B cell (primary cell): ENCODE measurements around the gene DEFB124. TPM values are rescaled to one million over a fixed set of nuclear protein-coding genes. Genes with fewer than 3 reads are reported as not detected.

ENCODE experiments used
- ATAC-seq: fragments of 200-7000 bp; cut with Tn5 transposase; one replicate; pipeline ENCODE4 v1.10.0; 2021; ENCODE audit warnings: low read depth, mild to moderate bottlenecking, moderate number of reproducible peaks, moderate library complexity
- CTCF ChIA-PET: fragments of 350-600 bp; sonication (Branson Sonifier 250); formaldehyde crosslinking; loops from one replicate; lab custom pipeline; 2021; ENCODE audit warnings: antibody characterized with exemption, inconsistent platforms; lab: Charles Lee
- POLR2A ChIA-PET: fragments of 350-600 bp; sonication (Branson Sonifier 250); formaldehyde crosslinking; loops from one replicate; lab custom pipeline; 2021; ENCODE audit warnings: antibody characterized with exemption; lab: Charles Lee
- DNase-seq: peaks from one replicate; pipeline ENCODE4 v3.0.0; 2013
- H2AFZ ChIP-seq: 2 replicates; pipeline ENCODE4 v1.6.1; 2012; ENCODE audit warnings: mild to moderate bottlenecking, low read depth, low read length; ENCODE audit not compliant: insufficient read depth, poor library complexity, severe bottlenecking
- H3K27ac ChIP-seq, 2 donors: 1 replicate in 1 of 2; 2 replicates in 1 of 2; pipeline ENCODE4 v1.5.1; 2012 to 2013; ENCODE audit warnings: low read length in 2 of 2, mild to moderate bottlenecking in 2 of 2, moderate library complexity in 1 of 2
- H3K27me3 ChIP-seq, 4 experiments: fragments of 200-600 bp in 1 of 4; sonication (generic) in 1 of 4; replicated peaks in 1 of 4; 1 replicate in 2 of 4; 2 replicates in 2 of 4; pipeline versions ENCODE4 v1.6.1 to v1.7.0; 2013 to 2016; ENCODE audit warnings: low read length in 3 of 4, mild to moderate bottlenecking in 2 of 4, mixed read lengths in 1 of 4, moderate library complexity in 1 of 4; ENCODE audit not compliant: insufficient read depth in 4 of 4, control insufficient read depth in 3 of 4; ENCODE audit errors: control extremely low read depth in 1 of 4
- H3K36me3 ChIP-seq, 2 experiments: replicated peaks in 1 of 2; 1 replicate in 1 of 2; 2 replicates in 1 of 2; pipeline versions ENCODE4 v1.6.1 to v1.7.1; 2013; ENCODE audit warnings: low read length in 1 of 2; ENCODE audit not compliant: insufficient read depth in 2 of 2, control insufficient read depth in 1 of 2; ENCODE audit errors: control extremely low read depth in 1 of 2, extremely low read depth in 1 of 2
- H3K4me1 ChIP-seq, 2 donors: fragments of 200-600 bp in 1 of 2; sonication (generic) in 1 of 2; 1 replicate in 1 of 2; 2 replicates in 1 of 2; pipeline versions ENCODE4 v1.5.1 to v1.6.1; 2013 to 2017; ENCODE audit warnings: low read length in 2 of 2; ENCODE audit not compliant: control insufficient read depth in 2 of 2, insufficient read depth in 2 of 2
- H3K4me2 ChIP-seq: replicated peaks from 2 replicates; pipeline ENCODE3; 2012; ENCODE audit warnings: mild to moderate bottlenecking, low read depth, low read length; ENCODE audit not compliant: poor library complexity, severe bottlenecking
- H3K4me3 ChIP-seq, 5 experiments: fragments of 200-600 bp in 1 of 5; sonication (generic) in 1 of 5; 1 replicate in 3 of 5; 2 replicates in 2 of 5; pipeline versions ENCODE4 v1.5.1 to v1.7.0; 2011 to 2016; ENCODE audit warnings: low read length in 4 of 5, mild to moderate bottlenecking in 4 of 5, low read depth in 2 of 5, control low read depth in 1 of 5, moderate library complexity in 1 of 5; ENCODE audit not compliant: insufficient read depth in 1 of 5; ENCODE audit errors: control extremely low read depth in 1 of 5, extremely low read depth in 1 of 5
- H3K79me2 ChIP-seq: fragments of 200-600 bp; sonication (generic); one replicate; pipeline ENCODE4 v1.6.0; 2016; ENCODE audit warnings: low read length; ENCODE audit not compliant: control insufficient read depth, insufficient read depth
- H3K9ac ChIP-seq: fragments of 200-600 bp; sonication (generic); 2 replicates; pipeline ENCODE4 v1.6.1; 2017; ENCODE audit warnings: mild to moderate bottlenecking, low read length, moderate library complexity
- H3K9me3 ChIP-seq, 3 donors: one replicate each; pipeline versions ENCODE4 v1.6.1 to v1.7.1; 2013; ENCODE audit warnings: low read length in 2 of 3; ENCODE audit not compliant: control insufficient read depth in 2 of 3, insufficient read depth in 1 of 3; ENCODE audit errors: control extremely low read depth in 1 of 3
- H4K20me1 ChIP-seq: 2 replicates; pipeline ENCODE4 v1.6.0; 2012; ENCODE audit warnings: mild to moderate bottlenecking, low read length; ENCODE audit not compliant: insufficient read depth, control insufficient read depth, poor library complexity, severe bottlenecking
- H3K27ac Mint-ChIP-seq: one replicate; pipeline ENCODE4 v1.8.0; 2021; ENCODE audit warnings: mixed read lengths
- H3K27me3 Mint-ChIP-seq: one replicate; pipeline ENCODE4 v1.8.0; 2021; ENCODE audit warnings: mixed read lengths
- H3K4me1 Mint-ChIP-seq: one replicate; pipeline ENCODE4 v1.8.0; 2021; ENCODE audit warnings: mixed read lengths
- H3K4me3 Mint-ChIP-seq: one replicate; pipeline ENCODE4 v1.8.0; 2021; ENCODE audit warnings: mixed read lengths
- H3K9me3 Mint-ChIP-seq: one replicate; pipeline ENCODE4 v1.8.0; 2022; ENCODE audit warnings: mixed read lengths; ENCODE audit not compliant: insufficient read depth
- EZH2 ChIP-seq: IDR thresholded peaks from 2 replicates; pipeline ENCODE4 v1.6.1; 2012; ENCODE audit warnings: borderline replicate concordance, low read depth, mild to moderate bottlenecking, moderate library complexity, low read length; ENCODE audit not compliant: insufficient read depth, poor library complexity, severe bottlenecking
- WGBS: methylation state at CpG from one replicate; pipeline ENCODE4 v1.1.5; 2013; ENCODE audit warnings: missing lambda C conversion rate; ENCODE audit not compliant: insufficient coverage; 5-methylcytosine and 5-hydroxymethylcytosine counted together
- intact Hi-C: fragments of 100-400 bp; cut with micrococcal nuclease; formaldehyde crosslinking; loops from one replicate; pipeline ENCODE4 v1.10.0; 2022
- polyA plus RNA-seq: library from polyadenylated mRNA; depleted of rRNA; stranded (reverse); fragments of >200 nt; gene quantifications from 2 replicates; pipeline ENCODE4 v1.2.3, GENCODE V29; 2012
- total RNA-seq, 2 donors: library from RNA; stranded (reverse); fragments of 120-200 nt in 1 of 2; gene quantifications; 1 replicate in 1 of 2; 2 replicates in 1 of 2; pipeline versions ENCODE4 v1.2.3 to v1.2.4, GENCODE V29; 2013 to 2022
- TF ChIP-seq, protein P1 (sequence below): fragments of 200-600 bp; IDR thresholded peaks from one replicate; pipeline ENCODE4 v1.8.0; 2022; ENCODE audit warnings: antibody characterized with exemption, mild to moderate bottlenecking

Gene DEFB124
- total and polyA plus RNA-seq, 2 donors (not counting 1 experiment from before 2014, with no cell fraction given), result not detected

DNA sequence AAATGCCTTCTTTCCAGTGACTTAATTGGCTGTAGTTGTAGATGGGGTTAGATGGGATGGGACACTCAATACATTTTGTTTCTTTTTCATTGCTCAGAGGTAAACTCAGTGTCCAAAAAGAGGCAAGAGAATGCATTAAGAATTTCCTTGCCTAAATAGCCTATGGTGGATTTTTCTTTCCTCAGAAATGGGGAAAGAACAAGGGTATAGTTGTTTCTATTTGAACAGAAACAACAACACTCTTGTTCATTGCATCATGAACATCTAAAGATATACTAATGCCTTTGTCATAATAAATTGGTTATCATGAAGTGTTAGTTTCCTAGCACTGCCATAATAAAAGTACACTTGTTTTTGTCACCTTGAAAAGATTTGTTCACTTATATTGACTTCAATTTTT lies 49.1 kb downstream of the DEFB124 start:
- H3K27me3 Mint-ChIP-seq, result peaks cover 6% of the 10 kb centered on the region

DNA sequence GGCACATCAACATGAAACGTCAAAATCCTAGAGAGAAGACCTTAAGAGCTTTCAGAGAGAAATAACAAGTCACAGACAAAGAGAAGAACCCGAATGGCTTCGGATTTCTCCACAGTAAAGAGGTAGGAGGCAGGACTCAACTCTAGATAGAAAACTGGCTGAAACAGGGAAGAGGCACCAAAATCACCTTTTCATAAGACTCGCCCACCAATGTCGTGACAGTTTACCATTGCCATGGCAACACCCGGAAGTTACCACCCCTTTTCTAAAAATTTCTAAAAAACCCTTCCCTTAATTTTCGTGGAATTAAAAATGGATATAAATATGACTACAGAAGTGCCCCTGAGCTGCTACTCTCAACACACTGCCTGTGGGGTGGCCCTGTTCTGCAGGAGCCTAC lies 56.6 kb downstream of the DEFB124 start:
- no peaks in the 10 kb centered on the region for H3K9me3 ChIP-seq
- peaks cover 0 to 3% (median 0%) of the 10 kb centered on the region in 4 experiments for H3K27me3 ChIP-seq
- no peaks in the 10 kb centered on the region for H3K4me1 Mint-ChIP-seq
- H3K4me2 ChIP-seq, result no peak overlapping the region
- ChIA-PET CTCF (no interaction called here), POLR2A (no interaction called here)
- no peak overlapping the region for H2AFZ ChIP-seq
- H3K27ac ChIP-seq, result no peak overlapping the region
- no peak for DNase-seq
- no peaks in the 10 kb centered on the region for H4K20me1 ChIP-seq
- ATAC-seq, result no peak
- H3K4me3 ChIP-seq, result no peak overlapping the region
- TF ChIP-seq, protein P1, sequence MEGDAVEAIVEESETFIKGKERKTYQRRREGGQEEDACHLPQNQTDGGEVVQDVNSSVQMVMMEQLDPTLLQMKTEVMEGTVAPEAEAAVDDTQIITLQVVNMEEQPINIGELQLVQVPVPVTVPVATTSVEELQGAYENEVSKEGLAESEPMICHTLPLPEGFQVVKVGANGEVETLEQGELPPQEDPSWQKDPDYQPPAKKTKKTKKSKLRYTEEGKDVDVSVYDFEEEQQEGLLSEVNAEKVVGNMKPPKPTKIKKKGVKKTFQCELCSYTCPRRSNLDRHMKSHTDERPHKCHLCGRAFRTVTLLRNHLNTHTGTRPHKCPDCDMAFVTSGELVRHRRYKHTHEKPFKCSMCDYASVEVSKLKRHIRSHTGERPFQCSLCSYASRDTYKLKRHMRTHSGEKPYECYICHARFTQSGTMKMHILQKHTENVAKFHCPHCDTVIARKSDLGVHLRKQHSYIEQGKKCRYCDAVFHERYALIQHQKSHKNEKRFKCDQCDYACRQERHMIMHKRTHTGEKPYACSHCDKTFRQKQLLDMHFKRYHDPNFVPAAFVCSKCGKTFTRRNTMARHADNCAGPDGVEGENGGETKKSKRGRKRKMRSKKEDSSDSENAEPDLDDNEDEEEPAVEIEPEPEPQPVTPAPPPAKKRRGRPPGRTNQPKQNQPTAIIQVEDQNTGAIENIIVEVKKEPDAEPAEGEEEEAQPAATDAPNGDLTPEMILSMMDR, result no peak
- no peak overlapping the region for H3K9ac ChIP-seq
- H3K9me3 Mint-ChIP-seq, result peaks cover 5% of the 10 kb centered on the region
- no CpG with 5 or more reads among the region's 7 CpGs for WGBS
- intact Hi-C loops, result no loop called here
- no peaks in the 10 kb centered on the region for H3K79me2 ChIP-seq
- no peaks in the 10 kb centered on the region for H3K36me3 ChIP-seq
- no peaks in the 10 kb centered on the region for H3K4me1 ChIP-seq
- H3K4me3 Mint-ChIP-seq, result no peak overlapping the region
- no peaks in the 10 kb centered on the region for H3K27me3 Mint-ChIP-seq
- H3K27ac Mint-ChIP-seq, result no peak overlapping the region

More for the DNA sequence above, 49.1 kb downstream of the DEFB124 start:
- no peak overlapping the region for H2AFZ ChIP-seq
- no peaks in the 10 kb centered on the region for H3K4me1 Mint-ChIP-seq
- H3K4me1 ChIP-seq, result no peaks in the 10 kb centered on the region
- no peaks in the 10 kb centered on the region for H3K9me3 Mint-ChIP-seq
- H3K27ac Mint-ChIP-seq, result no peak overlapping the region
- no peaks in the 10 kb centered on the region for H3K9me3 ChIP-seq
- H3K27me3 ChIP-seq, result peaks cover 0 to 3% (median 0%) of the 10 kb centered on the region in 4 experiments
- H3K79me2 ChIP-seq, result no peaks in the 10 kb centered on the region
- intact Hi-C loops, result no loop called here
- no peak overlapping the region for H3K4me2 ChIP-seq
- H4K20me1 ChIP-seq, result no peaks in the 10 kb centered on the region
- ChIA-PET POLR2A (no interaction called here), CTCF (no interaction called here)
- H3K4me3 ChIP-seq, result no peak overlapping the region
- no peak for TF ChIP-seq EZH2
- TF ChIP-seq, protein P1, result no peak
- no peaks in the 10 kb centered on the region for H3K36me3 ChIP-seq
- H3K27ac ChIP-seq, result no peak overlapping the region
- no peak overlapping the region for H3K9ac ChIP-seq
- ATAC-seq (no peak), DNase-seq (no peak)
- H3K4me3 Mint-ChIP-seq, result no peak overlapping the region
